SK-N-SH treated with all-trans-retinoic acid at 6 μM for 48 hours (cell line): Measurements from ENCODE around the gene SARS1.

Experiments used
- ATAC-seq: fragments of 200-7000 bp; cut with Tn5 transposase; 3 replicates; pipeline ENCODE4 v1.9.1; 2020; ENCODE audit warnings: mild to moderate bottlenecking, moderate library complexity
- ARNTL ChIP-seq: fragments of 450-650 bp; formaldehyde crosslinking; IDR thresholded peaks from 2 replicates; pipeline ENCODE4 v1.5.0; 2020; ENCODE audit warnings: low read depth, mild to moderate bottlenecking, moderate library complexity, borderline replicate concordance
- BACH2 ChIP-seq: fragments of 250-450 bp; sonication (Bioruptor Pico); IDR thresholded peaks from 2 replicates; pipeline ENCODE4 v1.9.0; 2021; ENCODE audit warnings: mild to moderate bottlenecking, borderline replicate concordance
- CREB5 ChIP-seq: fragments of 250-450 bp; sonication (Bioruptor Pico); IDR thresholded peaks from 2 replicates; pipeline ENCODE4 v1.5.1; 2020; ENCODE audit warnings: low read depth, mild to moderate bottlenecking, moderate library complexity
- CSDC2 ChIP-seq: fragments of 250-450 bp; sonication (Bioruptor Pico); IDR thresholded peaks from 2 replicates; pipeline ENCODE4 v1.5.0; 2020; ENCODE audit warnings: mild to moderate bottlenecking, moderate library complexity
- CSRNP3 ChIP-seq: fragments of 250-450 bp; sonication (Bioruptor Pico); IDR thresholded peaks from 2 replicates; pipeline ENCODE4 v1.5.1; 2021; ENCODE audit warnings: mild to moderate bottlenecking, moderate library complexity
- ESRRG ChIP-seq: fragments of 250-450 bp; sonication (Bioruptor Pico); IDR thresholded peaks from 2 replicates; pipeline ENCODE4 v1.6.1; 2021; ENCODE audit warnings: mild to moderate bottlenecking
- PATZ1 ChIP-seq: fragments of 250-450 bp; sonication (Bioruptor Pico); IDR thresholded peaks from 2 replicates; pipeline ENCODE4 v1.8.0; 2020; ENCODE audit warnings: mild to moderate bottlenecking, moderate library complexity, borderline replicate concordance
- POU6F1 ChIP-seq: fragments of 250-450 bp; sonication (Bioruptor Pico); IDR thresholded peaks from 2 replicates; pipeline ENCODE4 v1.8.0; 2021; ENCODE audit warnings: low read depth, mild to moderate bottlenecking, moderate library complexity, borderline replicate concordance
- PPARA ChIP-seq: fragments of 250-450 bp; sonication (Bioruptor Pico); IDR thresholded peaks from 2 replicates; pipeline ENCODE4 v1.5.0; 2020; ENCODE audit warnings: mild to moderate bottlenecking, borderline replicate concordance
- TCF4 ChIP-seq: fragments of 250-450 bp; sonication (Bioruptor Pico); IDR thresholded peaks from 2 replicates; pipeline ENCODE4 v1.8.0; 2021; ENCODE audit warnings: mild to moderate bottlenecking, moderate library complexity, borderline replicate concordance
- TOX ChIP-seq: fragments of 250-450 bp; sonication (Bioruptor Pico); IDR thresholded peaks from 2 replicates; pipeline ENCODE4 v1.8.0; 2021; ENCODE audit warnings: mild to moderate bottlenecking, moderate library complexity, borderline replicate concordance
- TSHZ2 ChIP-seq: fragments of 250-450 bp; sonication (Bioruptor Pico); IDR thresholded peaks from 2 replicates; pipeline ENCODE4 v1.5.0; 2020; ENCODE audit warnings: mild to moderate bottlenecking, moderate library complexity
- ZC3H10 ChIP-seq: fragments of 250-450 bp; sonication (Bioruptor Pico); IDR thresholded peaks from 2 replicates; pipeline ENCODE4 v1.5.1; 2021; ENCODE audit warnings: mild to moderate bottlenecking, moderate library complexity
- ZFP3 ChIP-seq: fragments of 250-450 bp; sonication (Bioruptor Pico); IDR thresholded peaks from 2 replicates; pipeline ENCODE4 v1.5.0; 2020; ENCODE audit warnings: mild to moderate bottlenecking, moderate library complexity
- ZFP30 ChIP-seq: fragments of 450-650 bp; formaldehyde crosslinking; IDR thresholded peaks from 2 replicates; pipeline ENCODE4 v1.5.0; 2022; ENCODE audit warnings: mild to moderate bottlenecking, moderate library complexity
- ZNF565 ChIP-seq: fragments of 450-650 bp; formaldehyde crosslinking; conservative IDR thresholded peaks from 2 replicates; pipeline ENCODE4 v1.5.0; 2020; ENCODE audit warnings: low read depth, mild to moderate bottlenecking, moderate library complexity
- ZNF70 ChIP-seq: fragments of 450-650 bp; formaldehyde crosslinking; IDR thresholded peaks from 2 replicates; pipeline ENCODE4 v1.5.0; 2020; ENCODE audit warnings: mild to moderate bottlenecking, moderate library complexity
- ZNF8 ChIP-seq: fragments of 450-650 bp; formaldehyde crosslinking; IDR thresholded peaks from 2 replicates; pipeline ENCODE4 v1.5.0; 2020; ENCODE audit warnings: mild to moderate bottlenecking, moderate library complexity

The SARS1 gene

GRCh38 chr1:109225308-109225707, 11.6 kb downstream of the SARS1 start:
- no peak for ATAC-seq
- TF ChIP-seq ZNF565 (CRISPR knock-in tag) (no peak), TCF4 (CRISPR knock-in tag) (no peak), CSDC2 (no peak), ZC3H10 (no peak), CREB5 (CRISPR knock-in tag) (no peak), TSHZ2 (CRISPR knock-in tag) (no peak), ARNTL (no peak), TOX (CRISPR knock-in tag) (no peak), POU6F1 (CRISPR knock-in tag) (no peak), PPARA (no peak), ZFP30 (CRISPR knock-in tag) (no peak), ZNF70 (CRISPR knock-in tag) (no peak), ZNF8 (CRISPR knock-in tag) (no peak), BACH2 (CRISPR knock-in tag) (no peak), ZFP3 (no peak), ESRRG (CRISPR knock-in tag) (no peak)
- TF ChIP-seq, all 23 proteins: peak for 0

- no peak for ATAC-seq
These were observed 12.2 kb downstream of the SARS1 start for GRCh38 chr1:109225711-109226445.

GRCh38 chr1:109228167-109228566, 14.4 kb downstream of the SARS1 start:
- ATAC-seq, result no peak
- TF ChIP-seq ZFP3 (no peak), TSHZ2 (CRISPR knock-in tag) (no peak), PATZ1 (CRISPR knock-in tag) (no peak), POU6F1 (CRISPR knock-in tag) (no peak), CSRNP3 (CRISPR knock-in tag) (no peak)

More at GRCh38 chr1:109225711-109226445, 12.2 kb downstream of the SARS1 start:
- TF ChIP-seq ARNTL, result no peak
- TF ChIP-seq ZFP3, result no peak
- TF ChIP-seq ZFP30 (CRISPR knock-in tag), result no peak
